Tibial nerve (tissue), 4 donors: ENCODE measurements around the gene AIFM1. TPM values are rescaled to one million over a fixed set of nuclear protein-coding genes. Genes with fewer than 3 reads are reported as not detected.
A peak's percentile ranks its signal among the peaks of the same experiment; 100 is the strongest.

Source experiments
- DNase-seq, 2 donors: peaks; one replicate each; pipeline ENCODE4 v3.0.0-alpha.2; 2019; ENCODE audit warnings: low spot score in 2 of 2
- H3K27ac ChIP-seq, 4 donors: fragments of 200-600 bp; sonication (generic) in 3 of 4; one replicate each; pipeline ENCODE4 v1.5.1; 2017 to 2019; ENCODE audit warnings: mild to moderate bottlenecking in 1 of 4
- H3K27me3 ChIP-seq, 2 donors: fragments of 200-600 bp; sonication (generic) in 1 of 2; one replicate each; pipeline versions ENCODE4 v1.5.1 to v1.6.0; 2017 to 2019
- H3K36me3 ChIP-seq, 3 donors: fragments of 200-600 bp; sonication (generic); one replicate each; pipeline ENCODE4 v1.5.1; 2018 to 2019
- H3K4me1 ChIP-seq, 4 donors: fragments of 200-600 bp; sonication (generic) in 3 of 4; one replicate each; pipeline ENCODE4 v1.5.1; 2017 to 2019
- H3K4me3 ChIP-seq, 4 donors: fragments of 200-600 bp; sonication (generic) in 3 of 4; one replicate each; pipeline ENCODE4 v1.5.1; 2017 to 2019; ENCODE audit warnings: mild to moderate bottlenecking in 1 of 4, moderate library complexity in 1 of 4
- H3K9me3 ChIP-seq, 4 donors: fragments of 200-600 bp; sonication (generic) in 3 of 4; one replicate each; pipeline ENCODE4 v1.5.1; 2017 to 2019
- EP300 ChIP-seq, 2 donors: sonication (generic); formaldehyde crosslinking; IDR thresholded peaks; one replicate each; pipeline ENCODE4 v1.6.1; 2017; ENCODE audit warnings: antibody characterized with exemption in 2 of 2, mild to moderate bottlenecking in 1 of 2
- POLR2A ChIP-seq, 2 donors: fragments of 450-650 bp; IDR thresholded peaks; one replicate each; pipeline ENCODE4 v1.6.1; 2017; ENCODE audit warnings: antibody characterized with exemption in 2 of 2, mild to moderate bottlenecking in 2 of 2, moderate library complexity in 2 of 2
- WGBS, 2 donors: methylation state at CpG; one replicate each; pipeline ENCODE4 v1.1.5; 2018; 5-methylcytosine and 5-hydroxymethylcytosine counted together
- total RNA-seq, 4 donors: library from RNA; depleted of rRNA; stranded (reverse); fragments of >200 nt; gene quantifications; one replicate each; pipeline ENCODE4 v1.1.0, GENCODE V29; 2016
- TF ChIP-seq, protein P1 (sequence below), 5 experiments: fragments of 200-600 bp in 3 of 5; fragments of 450-650 bp in 2 of 5; sonication (generic) in 3 of 5; IDR thresholded peaks; one replicate each; pipeline ENCODE4 v1.5.1; 2016 to 2019; ENCODE audit warnings: antibody characterized with exemption in 5 of 5, mild to moderate bottlenecking in 3 of 5, moderate library complexity in 2 of 5

AIFM1 gene
- total RNA-seq, 4 donors from 2014 or later, result 12.0 to 18.4 (median 16.7) TPM

DNA sequence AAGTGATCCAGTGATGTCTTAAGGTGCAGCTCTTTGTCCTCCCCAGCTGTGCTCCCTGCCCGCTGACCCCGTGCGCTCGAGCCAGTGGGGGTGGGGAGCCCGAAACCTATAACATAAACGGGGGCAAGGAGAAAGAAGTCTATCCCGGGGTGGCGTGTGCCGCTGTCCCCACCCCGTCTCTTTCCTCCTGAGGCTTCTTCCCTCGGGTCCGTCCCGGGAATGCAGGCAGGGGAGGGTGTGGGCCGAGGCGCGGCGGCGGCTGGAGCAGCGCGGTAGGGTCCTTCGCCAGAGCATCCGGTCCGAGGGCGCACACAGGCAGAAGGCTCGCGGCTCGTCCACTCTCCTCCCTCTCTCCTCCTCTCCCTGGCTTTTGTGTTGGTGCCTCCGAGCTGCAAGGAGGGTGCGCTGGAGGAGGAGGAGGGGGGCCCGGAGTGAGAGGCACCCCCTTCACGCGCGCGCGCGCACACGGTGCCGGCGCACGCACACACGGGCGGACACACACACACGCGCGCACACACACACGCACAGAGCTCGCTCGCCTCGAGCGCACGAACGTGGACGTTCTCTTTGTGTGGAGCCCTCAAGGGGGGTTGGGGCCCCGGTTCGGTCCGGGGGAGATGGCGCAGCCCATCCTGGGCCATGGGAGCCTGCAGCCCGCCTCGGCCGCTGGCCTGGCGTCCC, 5.9 kb upstream of the AIFM1 start, which contains the start of gene RAB33A:
RAB33A (plus strand) TSS at position 517 of the 681 bp plus-strand sequence; CDS start at position 618, 101 bp downstream.
- Histone ChIP-seq H3K9me3 (no peaks in the 10 kb centered on the region), H3K36me3 (no peaks in the 10 kb centered on the region), H3K27me3 (peaks cover 0 to 5% of the 10 kb centered on the region in 2 donors), H3K4me1 (peaks cover 0 to 27% (median 2%) of the 10 kb centered on the region in 4 donors), H3K27ac (peak within 1 kb of the TSS in 1 of 4 donors; percentile 40), H3K4me3 (peak within 1 kb of the TSS; percentile 26 to 52 (median 42))
- 0 to 36% methylated on average over 12 to 61 of the region's 61 CpGs for WGBS, 2 donors
- DNase-seq, result no peak
- TF ChIP-seq, protein P1, sequence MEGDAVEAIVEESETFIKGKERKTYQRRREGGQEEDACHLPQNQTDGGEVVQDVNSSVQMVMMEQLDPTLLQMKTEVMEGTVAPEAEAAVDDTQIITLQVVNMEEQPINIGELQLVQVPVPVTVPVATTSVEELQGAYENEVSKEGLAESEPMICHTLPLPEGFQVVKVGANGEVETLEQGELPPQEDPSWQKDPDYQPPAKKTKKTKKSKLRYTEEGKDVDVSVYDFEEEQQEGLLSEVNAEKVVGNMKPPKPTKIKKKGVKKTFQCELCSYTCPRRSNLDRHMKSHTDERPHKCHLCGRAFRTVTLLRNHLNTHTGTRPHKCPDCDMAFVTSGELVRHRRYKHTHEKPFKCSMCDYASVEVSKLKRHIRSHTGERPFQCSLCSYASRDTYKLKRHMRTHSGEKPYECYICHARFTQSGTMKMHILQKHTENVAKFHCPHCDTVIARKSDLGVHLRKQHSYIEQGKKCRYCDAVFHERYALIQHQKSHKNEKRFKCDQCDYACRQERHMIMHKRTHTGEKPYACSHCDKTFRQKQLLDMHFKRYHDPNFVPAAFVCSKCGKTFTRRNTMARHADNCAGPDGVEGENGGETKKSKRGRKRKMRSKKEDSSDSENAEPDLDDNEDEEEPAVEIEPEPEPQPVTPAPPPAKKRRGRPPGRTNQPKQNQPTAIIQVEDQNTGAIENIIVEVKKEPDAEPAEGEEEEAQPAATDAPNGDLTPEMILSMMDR (IDR thresholded peaks at IDR 0.05), result no peak
- TF ChIP-seq POLR2A (IDR thresholded peaks at IDR 0.05) (no peak), EP300 (IDR thresholded peaks at IDR 0.05) (no peak)

DNA sequence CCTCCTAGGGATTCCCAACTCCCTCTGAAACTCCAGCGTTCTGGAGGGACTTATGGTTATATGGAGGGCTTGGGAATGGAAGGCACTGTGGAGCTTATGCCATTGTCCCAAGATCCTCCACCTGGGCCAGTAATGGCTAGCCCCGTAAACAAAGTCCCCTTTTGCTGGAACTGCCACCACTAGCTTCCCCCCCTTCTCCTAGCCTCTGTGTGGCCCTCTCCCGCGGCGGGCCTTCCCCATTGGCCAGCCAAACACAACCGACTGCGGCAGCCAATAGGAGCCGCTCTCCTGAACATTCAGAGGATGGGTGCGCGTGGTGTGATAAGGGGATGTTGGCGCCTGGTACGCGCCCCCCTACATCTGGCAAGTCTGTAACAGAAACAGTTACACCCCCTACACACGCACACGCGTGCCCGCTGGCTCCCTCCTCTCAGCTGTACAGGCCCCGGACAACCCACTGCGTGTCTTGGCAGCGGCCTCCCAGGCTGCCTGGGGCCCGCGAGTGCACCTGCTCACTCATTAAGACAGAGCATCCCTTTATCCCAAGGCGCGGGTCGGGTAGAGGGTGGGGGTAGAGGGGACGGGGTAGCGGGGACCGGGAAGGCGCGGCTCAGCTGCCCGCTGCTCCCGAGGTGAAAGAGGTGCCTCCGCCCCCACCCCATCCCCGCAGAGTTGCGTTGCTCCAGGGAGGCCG, 5.3 kb upstream of the AIFM1 start:
- Histone ChIP-seq H3K4me3 (peak overlapping the region; percentile 26 to 52 (median 42)), H3K9me3 (no peaks in the 10 kb centered on the region), H3K4me1 (peaks cover 0 to 28% (median 2%) of the 10 kb centered on the region in 4 donors), H3K27me3 (peaks cover 0 to 5% of the 10 kb centered on the region in 2 donors), H3K27ac (no peak overlapping the region), H3K36me3 (no peaks in the 10 kb centered on the region)
- 4 to 50% methylated on average over 10 to 25 of the region's 36 CpGs for WGBS, 2 donors
- no peak for DNase-seq
- no peak for TF ChIP-seq EP300 (IDR thresholded peaks at IDR 0.05)
- TF ChIP-seq, protein P1 (IDR thresholded peaks at IDR 0.05), result no peak
- no peak for TF ChIP-seq POLR2A (IDR thresholded peaks at IDR 0.05)

DNA sequence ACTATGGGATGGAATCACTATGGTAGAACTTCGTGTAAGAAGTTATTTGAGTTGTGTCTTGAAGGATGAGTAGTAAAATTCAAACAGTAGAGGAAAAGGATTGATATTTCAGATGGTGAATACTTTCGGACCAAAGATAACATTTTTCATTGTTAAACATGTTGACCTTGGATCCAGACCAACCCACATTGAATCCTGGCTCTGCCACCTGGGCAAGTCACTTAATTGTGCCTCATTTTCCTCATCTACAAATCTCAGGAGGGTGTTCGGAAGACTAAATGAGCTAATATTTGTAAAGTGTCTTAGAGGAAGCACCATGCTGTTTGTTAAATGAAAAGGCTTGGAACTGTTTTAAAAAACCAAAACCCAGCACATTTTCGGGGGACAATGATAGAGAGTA, 1.4 kb upstream of the AIFM1 start:
- H3K4me1 ChIP-seq, result peaks cover 0 to 31% (median 2%) of the 10 kb centered on the region in 4 donors
- 53 to 65% methylated on average over 4 of the region's 4 CpGs for WGBS, 2 donors
- no peak for DNase-seq
- H3K27me3 ChIP-seq, result no peaks in the 10 kb centered on the region
- H3K27ac ChIP-seq, result peak overlapping the region in 2 of 4 donors; percentile 87 to 90
- TF ChIP-seq POLR2A (IDR thresholded peaks at IDR 0.05) (no peak), EP300 (IDR thresholded peaks at IDR 0.05) (no peak)
- TF ChIP-seq, protein P1 (IDR thresholded peaks at IDR 0.05), result no peak
- H3K9me3 ChIP-seq, result no peaks in the 10 kb centered on the region
- H3K36me3 ChIP-seq, result no peaks in the 10 kb centered on the region
- H3K4me3 ChIP-seq, result peak overlapping the region in 1 of 4 donors; percentile 68

DNA sequence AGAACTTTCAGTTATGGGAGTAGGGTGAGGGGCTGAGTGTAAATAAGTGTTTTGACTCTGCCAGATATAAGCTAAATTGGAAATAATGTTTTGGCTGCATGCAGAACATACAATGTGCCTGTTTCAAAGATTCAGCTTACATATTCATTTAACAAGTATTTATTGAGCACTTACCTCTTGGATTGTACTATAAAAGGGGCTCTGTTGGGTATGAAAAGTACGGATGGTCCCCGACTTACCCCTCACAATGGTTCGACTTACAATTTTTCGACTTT, 799 bp upstream of the AIFM1 start:
- TF ChIP-seq, protein P1 (IDR thresholded peaks at IDR 0.05), result no peak
- TF ChIP-seq EP300 (IDR thresholded peaks at IDR 0.05) (no peak), POLR2A (IDR thresholded peaks at IDR 0.05) (no peak)
- no peaks in the 10 kb centered on the region for H3K27me3 ChIP-seq
- H3K27ac ChIP-seq, result peak overlapping the region; percentile 77 to 90 (median 86)

DNA sequence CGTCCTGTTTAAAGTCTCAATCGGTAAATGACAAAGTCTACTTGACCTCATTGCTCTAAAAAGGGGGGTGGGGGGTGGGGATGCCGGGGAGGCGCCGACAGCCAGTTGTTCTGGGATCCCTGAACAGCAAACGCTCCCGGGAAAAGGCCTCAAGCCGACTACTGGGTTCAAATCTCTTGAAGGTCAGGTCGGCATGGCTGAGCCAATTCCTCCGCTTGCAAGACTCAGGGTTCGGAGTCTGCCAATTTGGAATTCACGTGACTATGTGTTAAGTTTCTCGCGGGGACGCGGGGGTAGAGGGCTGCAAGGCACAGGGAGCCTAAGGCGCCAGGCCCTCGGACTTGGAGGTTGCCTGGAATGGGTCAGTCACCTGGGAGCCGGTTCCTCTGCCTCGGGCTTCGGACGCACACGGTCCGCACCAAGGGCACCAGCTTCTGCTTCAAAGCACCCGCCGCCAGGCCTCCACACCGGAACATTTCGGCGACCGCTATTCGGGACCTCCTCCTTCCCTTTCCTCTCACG, 399 bp downstream of the AIFM1 start:
- Histone ChIP-seq H3K4me3 (peak overlapping the region; percentile 38 to 68 (median 53)), H3K36me3 (no peaks in the 10 kb centered on the region), H3K4me1 (peaks cover 0 to 20% (median 2%) of the 10 kb centered on the region in 4 donors), H3K27ac (peak overlapping the region; percentile 77 to 90 (median 86)), H3K27me3 (no peaks in the 10 kb centered on the region), H3K9me3 (no peaks in the 10 kb centered on the region)
- WGBS, 2 donors, result 0 to 38% methylated on average over 2 to 23 of the region's 32 CpGs
- TF ChIP-seq, protein P1 (IDR thresholded peaks at IDR 0.05), result no peak
- peak in 1 of 2 donors; percentile 13 for DNase-seq

More for the DNA sequence above, 799 bp upstream of the AIFM1 start:
- 0 to 59% methylated on average over 4 of the region's 4 CpGs for WGBS, 2 donors
- H3K4me3 ChIP-seq, result peak overlapping the region; percentile 38 to 68 (median 53)
- no peaks in the 10 kb centered on the region for H3K9me3 ChIP-seq
- H3K4me1 ChIP-seq, result peaks cover 0 to 25% (median 2%) of the 10 kb centered on the region in 4 donors
- no peak for DNase-seq
- no peaks in the 10 kb centered on the region for H3K36me3 ChIP-seq
